MM.1S (cell line): ENCODE measurements around the gene FAM110A.

Source experiments
- EZH2phosphoT487 ChIP-seq: fragments of 300-600 bp; sonication (generic); IDR thresholded peaks from 2 replicates; pipeline ENCODE4 v1.6.1; 2018; ENCODE audit warnings: antibody characterized with exemption, low read length
- TF ChIP-seq, protein P1 (sequence below): fragments of 300-600 bp; sonication (generic); IDR thresholded peaks from 2 replicates; pipeline ENCODE4 v1.5.1; 2016; ENCODE audit warnings: antibody characterized with exemption, low read length, mixed read lengths

DNA sequence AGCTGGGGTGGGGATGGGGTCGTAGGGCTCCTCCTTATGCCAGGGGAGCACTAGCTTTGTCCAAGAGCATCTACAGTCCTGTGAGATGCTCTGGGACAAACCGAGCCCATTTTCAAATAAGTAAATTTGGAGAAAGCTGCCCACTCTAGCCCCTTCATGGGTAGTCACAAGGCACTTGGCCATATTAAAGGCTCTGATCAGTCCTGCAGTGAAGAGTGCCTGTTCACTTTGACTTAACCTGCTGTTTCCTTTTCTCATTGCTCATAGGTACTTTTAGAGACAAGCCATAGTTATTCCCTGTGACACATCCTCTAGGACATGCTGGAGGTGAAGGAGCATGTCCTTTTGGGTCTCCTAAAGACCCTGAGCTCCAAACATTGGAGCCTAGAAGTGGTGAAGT is 38.4 kb downstream of the FAM110A start:
- TF ChIP-seq EZH2phosphoT487: no peak
- TF ChIP-seq, protein P1, sequence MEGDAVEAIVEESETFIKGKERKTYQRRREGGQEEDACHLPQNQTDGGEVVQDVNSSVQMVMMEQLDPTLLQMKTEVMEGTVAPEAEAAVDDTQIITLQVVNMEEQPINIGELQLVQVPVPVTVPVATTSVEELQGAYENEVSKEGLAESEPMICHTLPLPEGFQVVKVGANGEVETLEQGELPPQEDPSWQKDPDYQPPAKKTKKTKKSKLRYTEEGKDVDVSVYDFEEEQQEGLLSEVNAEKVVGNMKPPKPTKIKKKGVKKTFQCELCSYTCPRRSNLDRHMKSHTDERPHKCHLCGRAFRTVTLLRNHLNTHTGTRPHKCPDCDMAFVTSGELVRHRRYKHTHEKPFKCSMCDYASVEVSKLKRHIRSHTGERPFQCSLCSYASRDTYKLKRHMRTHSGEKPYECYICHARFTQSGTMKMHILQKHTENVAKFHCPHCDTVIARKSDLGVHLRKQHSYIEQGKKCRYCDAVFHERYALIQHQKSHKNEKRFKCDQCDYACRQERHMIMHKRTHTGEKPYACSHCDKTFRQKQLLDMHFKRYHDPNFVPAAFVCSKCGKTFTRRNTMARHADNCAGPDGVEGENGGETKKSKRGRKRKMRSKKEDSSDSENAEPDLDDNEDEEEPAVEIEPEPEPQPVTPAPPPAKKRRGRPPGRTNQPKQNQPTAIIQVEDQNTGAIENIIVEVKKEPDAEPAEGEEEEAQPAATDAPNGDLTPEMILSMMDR: no peak
